ENCODE data around the gene JAML.

Gene JAML

GRCh38 chr11:118263695-118264568 is 39.1 kb upstream of the JAML start, which contains the start of gene MPZL2:
Gene MPZL2, minus strand, starts transcription at chr11:118264297. Its CDS starts 144 bp downstream, at chr11:118264153.
- Histone ChIP-seq H3K4me3 (ENCODE audit: low read depth, low read length, poor library complexity, severe bottlenecking) (no peak within 1 kb of the TSS), H4K20me1 (ENCODE audit: insufficient read depth, low read length) (no peaks in the 10 kb centered on the region), H3K9me3 (ENCODE audit: low read length) (no peaks in the 10 kb centered on the region), H3K79me2 (ENCODE audit: insufficient read depth, low read length) (no peaks in the 10 kb centered on the region), H3K9me2 (ENCODE audit: low read depth, low read length) (no peaks in the 10 kb centered on the region), H2AFZ (ENCODE audit: low read length) (no peak within 1 kb of the TSS), H3K27me3 (ENCODE audit: insufficient read depth, low read length) (no peaks in the 10 kb centered on the region), H3K27ac (ENCODE audit: low read depth, low read length, poor library complexity, severe bottlenecking) (no peak within 1 kb of the TSS), H3K4me1 (ENCODE audit: insufficient read depth, low read length, severe bottlenecking) (no peaks in the 10 kb centered on the region), H3K9ac (ENCODE audit: low read length) (no peak within 1 kb of the TSS), H3K36me3 (ENCODE audit: insufficient read depth, low read length) (no peaks in the 10 kb centered on the region), H3F3A (ENCODE audit: insufficient read depth, low read length) (no peaks in the 10 kb centered on the region), H3K4me2 (ENCODE audit: low read length) (no peak within 1 kb of the TSS)
- TF ChIP-seq, protein P1, sequence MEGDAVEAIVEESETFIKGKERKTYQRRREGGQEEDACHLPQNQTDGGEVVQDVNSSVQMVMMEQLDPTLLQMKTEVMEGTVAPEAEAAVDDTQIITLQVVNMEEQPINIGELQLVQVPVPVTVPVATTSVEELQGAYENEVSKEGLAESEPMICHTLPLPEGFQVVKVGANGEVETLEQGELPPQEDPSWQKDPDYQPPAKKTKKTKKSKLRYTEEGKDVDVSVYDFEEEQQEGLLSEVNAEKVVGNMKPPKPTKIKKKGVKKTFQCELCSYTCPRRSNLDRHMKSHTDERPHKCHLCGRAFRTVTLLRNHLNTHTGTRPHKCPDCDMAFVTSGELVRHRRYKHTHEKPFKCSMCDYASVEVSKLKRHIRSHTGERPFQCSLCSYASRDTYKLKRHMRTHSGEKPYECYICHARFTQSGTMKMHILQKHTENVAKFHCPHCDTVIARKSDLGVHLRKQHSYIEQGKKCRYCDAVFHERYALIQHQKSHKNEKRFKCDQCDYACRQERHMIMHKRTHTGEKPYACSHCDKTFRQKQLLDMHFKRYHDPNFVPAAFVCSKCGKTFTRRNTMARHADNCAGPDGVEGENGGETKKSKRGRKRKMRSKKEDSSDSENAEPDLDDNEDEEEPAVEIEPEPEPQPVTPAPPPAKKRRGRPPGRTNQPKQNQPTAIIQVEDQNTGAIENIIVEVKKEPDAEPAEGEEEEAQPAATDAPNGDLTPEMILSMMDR (IDR thresholded peaks at IDR 0.05; ENCODE audit: low read length), result no peak
- no peak for TF ChIP-seq EZH2 (IDR thresholded peaks at IDR 0.05; ENCODE audit: borderline replicate concordance, low read length)

DNA sequence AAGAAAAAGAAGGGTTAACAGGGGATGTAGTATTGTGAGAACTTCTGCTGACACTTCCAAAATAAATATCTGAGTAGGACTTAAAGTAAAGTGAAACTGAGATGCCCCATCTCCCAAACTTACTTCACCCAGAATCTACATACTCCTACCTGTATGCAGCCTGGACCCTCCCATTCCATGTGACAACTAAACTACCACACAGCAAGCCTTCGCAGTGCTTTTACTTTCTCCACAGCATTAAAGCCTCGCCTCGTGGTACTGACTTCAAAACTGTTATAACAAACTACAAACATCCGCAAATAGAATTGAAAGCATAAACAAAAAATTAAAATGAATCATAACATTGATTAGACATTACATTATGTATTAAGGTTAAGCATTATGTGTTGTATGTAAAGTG is 38.3 kb upstream of the JAML start:
- Histone ChIP-seq H3K4me2 (ENCODE audit: low read length) (no peak overlapping the region), H3K4me3 (ENCODE audit: low read depth, low read length, poor library complexity, severe bottlenecking) (no peak overlapping the region)

DNA sequence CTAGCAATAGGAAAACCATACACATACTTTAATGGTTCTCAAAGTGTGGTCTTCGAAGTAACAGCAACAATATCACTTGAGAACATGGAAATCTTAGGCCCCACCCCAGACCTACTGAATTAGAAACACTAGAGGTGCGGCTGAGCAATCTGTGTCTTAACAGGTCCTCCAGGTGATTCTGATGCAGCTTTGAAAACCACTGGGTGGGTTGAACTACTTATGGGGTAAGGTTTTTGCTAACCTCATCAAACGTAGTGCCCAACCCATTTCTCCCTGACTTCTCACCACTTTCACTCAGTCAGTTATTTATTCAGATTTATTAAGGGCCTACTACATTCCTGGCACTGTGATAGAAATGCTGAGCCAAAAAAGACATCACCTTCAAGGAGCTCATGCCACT is 35.5 kb upstream of the JAML start:
- Histone ChIP-seq H3K9me3 (ENCODE audit: low read length) (no peaks in the 10 kb centered on the region), H3K4me1 (ENCODE audit: insufficient read depth, low read length, severe bottlenecking) (no peaks in the 10 kb centered on the region), H3K27ac (ENCODE audit: low read depth, low read length, poor library complexity, severe bottlenecking) (no peak overlapping the region), H4K20me1 (ENCODE audit: insufficient read depth, low read length) (no peaks in the 10 kb centered on the region), H3F3A (ENCODE audit: insufficient read depth, low read length) (no peaks in the 10 kb centered on the region), H3K4me2 (ENCODE audit: low read length) (no peak overlapping the region), H3K9ac (ENCODE audit: low read length) (no peak overlapping the region), H3K79me2 (ENCODE audit: insufficient read depth, low read length) (no peaks in the 10 kb centered on the region), H2AFZ (ENCODE audit: low read length) (no peak overlapping the region), H3K9me2 (ENCODE audit: low read depth, low read length) (no peaks in the 10 kb centered on the region), H3K4me3 (ENCODE audit: low read depth, low read length, poor library complexity, severe bottlenecking) (no peak overlapping the region), H3K36me3 (ENCODE audit: insufficient read depth, low read length) (no peaks in the 10 kb centered on the region), H3K27me3 (ENCODE audit: insufficient read depth, low read length) (no peaks in the 10 kb centered on the region)
- TF ChIP-seq, protein P1 (IDR thresholded peaks at IDR 0.05; ENCODE audit: low read length), result no peak
- TF ChIP-seq EZH2 (IDR thresholded peaks at IDR 0.05; ENCODE audit: borderline replicate concordance, low read length), result no peak

More for the DNA sequence above, 38.3 kb upstream of the JAML start:
- Histone ChIP-seq H3K79me2 (ENCODE audit: insufficient read depth, low read length) (no peaks in the 10 kb centered on the region), H3K4me1 (ENCODE audit: insufficient read depth, low read length, severe bottlenecking) (no peaks in the 10 kb centered on the region), H3K9me2 (ENCODE audit: low read depth, low read length) (no peaks in the 10 kb centered on the region), H3K27ac (ENCODE audit: low read depth, low read length, poor library complexity, severe bottlenecking) (no peak overlapping the region), H3K36me3 (ENCODE audit: insufficient read depth, low read length) (no peaks in the 10 kb centered on the region), H2AFZ (ENCODE audit: low read length) (no peak overlapping the region), H3K27me3 (ENCODE audit: insufficient read depth, low read length) (no peaks in the 10 kb centered on the region), H3K9me3 (ENCODE audit: low read length) (no peaks in the 10 kb centered on the region), H4K20me1 (ENCODE audit: insufficient read depth, low read length) (no peaks in the 10 kb centered on the region), H3K9ac (ENCODE audit: low read length) (no peak overlapping the region), H3F3A (ENCODE audit: insufficient read depth, low read length) (no peaks in the 10 kb centered on the region)
- TF ChIP-seq, protein P1 (IDR thresholded peaks at IDR 0.05; ENCODE audit: low read length), result no peak
- no peak for TF ChIP-seq EZH2 (IDR thresholded peaks at IDR 0.05; ENCODE audit: borderline replicate concordance, low read length)

Measured in OCI-LY1 (cell line).